K562 (cell line): ENCODE data around the gene ZDHHC3. TPM values are rescaled to one million over a fixed set of nuclear protein-coding genes. Genes with fewer than 3 reads are reported as not detected.

Source experiments
- ATAC-seq: fragments of 200-7000 bp; cut with Tn5 transposase; 3 replicates; pipeline ENCODE4 v1.9.1; 2020; ENCODE audit warnings: moderate library complexity
- BruUV-seq: library from RNA; stranded (reverse); fragments of 400-500 nt; replicated peaks from 2 replicates; lab custom pipeline; 2021; lab: Mats Ljungman, UMichigan
- CTCF ChIA-PET: fragments of 300-600 bp; formaldehyde crosslinking; extraction: SDS; loops from one replicate; lab custom pipeline; 2021; ENCODE audit warnings: low intra/inter-chr PET ratio; lab: Yijun Ruan, JAX
- POLR2A ChIA-PET: fragments of 300-600, 350-650 bp; sonication (Branson Sonifier 250); formaldehyde crosslinking; extraction: SDS; loops from one replicate; lab custom pipeline; 2021; ENCODE audit warnings: antibody characterized with exemption, inconsistent platforms; lab: Yijun Ruan, JAX
- DNase-seq, 4 experiments: peaks; one replicate each; pipeline versions ENCODE4 v3.0.0 to v3.0.0-alpha.2; 2011 to 2018; ENCODE audit warnings: low spot score in 3 of 4, mixed read lengths in 3 of 4; ENCODE audit errors: extremely low read depth in 1 of 4
- FAIRE-seq: peaks from 2 replicates; lab custom pipeline; 2011; peaks lifted over from hg19 to GRCh38; lab: Jason Lieb, UNC
- H2AFZ ChIP-seq: 2 replicates; pipeline ENCODE4 v1.6.0; 2011; ENCODE audit warnings: low read depth, low read length, control low read depth, inconsistent platforms
- H3K27ac ChIP-seq: fragments of 200-600 bp; 3 replicates; pipeline ENCODE4 v1.8.0; 2011; ENCODE audit warnings: low read depth, mild to moderate bottlenecking, control low read depth, inconsistent platforms, low read length, moderate library complexity, mixed read lengths; ENCODE audit errors: extremely low read depth
- H3K27me3 ChIP-seq, 2 experiments: fragments of 300-600 bp in 1 of 2; 2 replicates in 1 of 2; 3 replicates in 1 of 2; pipeline versions ENCODE4 v1.6.0 to v1.8.0; 2011; ENCODE audit warnings: inconsistent platforms in 2 of 2, low read length in 2 of 2, mild to moderate bottlenecking in 1 of 2, mixed read lengths in 1 of 2, moderate library complexity in 1 of 2; ENCODE audit not compliant: control insufficient read depth in 2 of 2, insufficient read depth in 2 of 2
- H3K36me3 ChIP-seq: fragments of 300-600 bp; 3 replicates; pipeline ENCODE4 v1.8.0; 2011; ENCODE audit warnings: mild to moderate bottlenecking, low read length, inconsistent platforms; ENCODE audit not compliant: control insufficient read depth, insufficient read depth
- H3K4me1 ChIP-seq, 2 experiments: fragments of 200-600 bp in 1 of 2; replicated peaks in 1 of 2; 2 replicates in 1 of 2; 3 replicates in 1 of 2; pipeline versions ENCODE4 v1.5.1 to v1.8.0; 2011; ENCODE audit warnings: inconsistent platforms in 2 of 2, low read length in 2 of 2, mild to moderate bottlenecking in 1 of 2, mixed read lengths in 1 of 2, moderate library complexity in 1 of 2; ENCODE audit not compliant: control insufficient read depth in 2 of 2, insufficient read depth in 2 of 2
- H3K4me2 ChIP-seq: 2 replicates; pipeline ENCODE4 v1.6.1; 2011; ENCODE audit warnings: low read length, control low read depth, inconsistent platforms, mixed read lengths; ENCODE audit not compliant: insufficient read depth
- H3K4me3 ChIP-seq: fragments of 200-600 bp; sonication (generic), shearing (Covaris generic); 2 replicates; pipeline ENCODE4 v1.5.1; 2016; ENCODE audit warnings: control low read depth, inconsistent platforms
- H3K79me2 ChIP-seq: fragments of 200-600 bp; 3 replicates; pipeline ENCODE4 v1.8.0; 2011; ENCODE audit warnings: low read length, inconsistent platforms; ENCODE audit not compliant: control insufficient read depth, insufficient read depth
- H3K9ac ChIP-seq, 2 experiments: 2 replicates each; pipeline versions ENCODE4 v1.6.0 to v1.6.1; 2011; ENCODE audit warnings: low read depth in 2 of 2, low read length in 2 of 2, control low read depth in 1 of 2, inconsistent platforms in 1 of 2, mild to moderate bottlenecking in 1 of 2, mixed read lengths in 1 of 2; ENCODE audit not compliant: insufficient read depth in 1 of 2
- H3K9me1 ChIP-seq: one replicate; pipeline ENCODE4 v1.6.0; 2011; ENCODE audit warnings: inconsistent platforms, mild to moderate bottlenecking, low read length, moderate library complexity; ENCODE audit not compliant: control insufficient read depth, insufficient read depth
- H3K9me3 ChIP-seq: replicated peaks from 2 replicates; pipeline ENCODE4 v1.5.1; 2011; ENCODE audit warnings: low read depth, low read length, inconsistent platforms; ENCODE audit not compliant: control insufficient read depth, insufficient read depth
- H4K20me1 ChIP-seq: replicated peaks from 2 replicates; pipeline ENCODE4 v1.6.1; 2011; ENCODE audit warnings: low read length, inconsistent platforms, mixed read lengths; ENCODE audit not compliant: control insufficient read depth, insufficient read depth
- BRD4 ChIP-seq: fragments of 200-600 bp; sonication (generic); IDR thresholded peaks from 2 replicates; pipeline ENCODE4 v1.6.1; 2017; ENCODE audit warnings: inconsistent platforms
- CEBPG ChIP-seq, 3 experiments: fragments of 200-800 bp in 1 of 3; sonication (Bioruptor generic) in 1 of 3; sonication (generic) in 1 of 3; formaldehyde crosslinking in 1 of 3; IDR thresholded peaks in 2 of 3; conservative IDR thresholded peaks in 1 of 3; 2 replicates each; pipeline versions ENCODE4 v1.6.1 to v1.8.0; 2016 to 2022; ENCODE audit warnings: missing compliant biosample characterization in 2 of 3, missing genetic modification characterization in 2 of 3, mild to moderate bottlenecking in 1 of 3, missing genetic modification reagents in 1 of 3
- E2F3 ChIP-seq: fragments of 250-450 bp; sonication (Bioruptor Pico); IDR thresholded peaks from 2 replicates; pipeline ENCODE4 v1.4.0; 2020; ENCODE audit warnings: mild to moderate bottlenecking
- FOSL1 ChIP-seq: fragments of 200-800 bp; sonication (Bioruptor generic); conservative IDR thresholded peaks from 2 replicates; pipeline ENCODE4 v1.6.1; 2016; ENCODE audit warnings: missing genetic modification characterization, missing compliant biosample characterization
- GATA2 ChIP-seq: sonication (generic); formaldehyde crosslinking; IDR thresholded peaks from 2 replicates; pipeline ENCODE4 v1.4.0; 2020; ENCODE audit warnings: mild to moderate bottlenecking, missing genetic modification reagents
- MCM5 ChIP-seq: fragments of 450-650 bp; IDR thresholded peaks from 2 replicates; pipeline ENCODE4 v1.6.1; 2016; ENCODE audit warnings: low read depth
- MCM7 ChIP-seq, 2 experiments: fragments of 450-650 bp; IDR thresholded peaks; 2 replicates each; pipeline ENCODE4 v1.6.1; 2016 to 2018
- NONO ChIP-seq, 2 experiments: fragments of 200-400 bp in 1 of 2; fragments of 450-650 bp in 1 of 2; formaldehyde crosslinking in 1 of 2; IDR thresholded peaks; 2 replicates each; pipeline ENCODE4 v1.6.1; 2017; ENCODE audit warnings: low read depth in 2 of 2, mild to moderate bottlenecking in 2 of 2, moderate library complexity in 2 of 2, low read length in 1 of 2
- NR2C2 ChIP-seq, 2 experiments: fragments of 200-800 bp in 1 of 2; sonication (Bioruptor generic) in 1 of 2; sonication (generic) in 1 of 2; formaldehyde crosslinking in 1 of 2; IDR thresholded peaks; 2 replicates each; pipeline versions ENCODE4 v1.6.1 to v1.8.0; 2016 to 2022; ENCODE audit warnings: mild to moderate bottlenecking in 1 of 2, missing compliant biosample characterization in 1 of 2, missing genetic modification characterization in 1 of 2, missing genetic modification reagents in 1 of 2
- PHB2 ChIP-seq: fragments of 450-650 bp; IDR thresholded peaks from 2 replicates; pipeline ENCODE4 v1.6.1; 2017; ENCODE audit warnings: low read depth
- POLR2B ChIP-seq: fragments of 450-650 bp; IDR thresholded peaks from 2 replicates; pipeline ENCODE4 v1.6.1; 2018; ENCODE audit warnings: low read depth; ENCODE audit not compliant: partially characterized antibody
- PPARD ChIP-seq: fragments of 250-450 bp; sonication (Bioruptor Pico); IDR thresholded peaks from 2 replicates; pipeline ENCODE4 v1.8.0; 2022; ENCODE audit warnings: inconsistent platforms, mild to moderate bottlenecking, moderate library complexity
- PTTG1 ChIP-seq: fragments of 450-650 bp; IDR thresholded peaks from 2 replicates; pipeline ENCODE4 v1.6.1; 2016; ENCODE audit warnings: low read depth, mild to moderate bottlenecking, missing genetic modification characterization, missing compliant biosample characterization
- SMAD4 ChIP-seq: fragments of 250-450 bp; sonication (Bioruptor Pico); conservative IDR thresholded peaks from 2 replicates; pipeline ENCODE4 v1.8.0; 2021; ENCODE audit warnings: inconsistent platforms, mild to moderate bottlenecking, moderate library complexity
- ZFX ChIP-seq: sonication (generic); formaldehyde crosslinking; IDR thresholded peaks from 2 replicates; pipeline ENCODE4 v1.8.0; 2022; ENCODE audit warnings: mild to moderate bottlenecking, missing genetic modification reagents, moderate library complexity
- WGBS: fragments of 100-300 bp; shearing (Covaris generic); methylation state at CpG from one replicate; pipeline ENCODE4 v1.1.6; 2016; ENCODE audit warnings: low coverage, mixed read lengths; ENCODE audit not compliant: insufficient coverage; ENCODE audit errors: missing lambda C conversion rate; 5-methylcytosine and 5-hydroxymethylcytosine counted together
- in situ Hi-C: fragments of 300-500 bp; cut with MboI; formaldehyde crosslinking; loops from 4 replicates; pipeline ENCODE4 v1.15.0; 2018; ENCODE audit warnings: inconsistent platforms, mixed read lengths
- intact Hi-C: fragments of 100-400 bp; cut with micrococcal nuclease; formaldehyde crosslinking; loops from 2 replicates; pipeline ENCODE4 v1.14.2; 2022
- polyA plus RNA-seq, 8 experiments: library from polyadenylated mRNA; depleted of rRNA in 4 of 8; stranded (reverse) in 5 of 8; unstranded in 3 of 8; fragments of >200 nt; fragmentation: Nextera tagmentation in 2 of 8; fragmentation: Illumina TruSeq in 1 of 8; extraction: Ambion mirVana in 2 of 8; extraction: Trizol in 1 of 8; gene quantifications; 2 replicates each; pipeline versions ENCODE4 v1.2.1 to v1.2.3, GENCODE V29; 2011 to 2014; ENCODE audit warnings: inconsistent platforms in 1 of 8, missing spikeins in 1 of 8
- total RNA-seq, 7 experiments: library from RNA; depleted of rRNA in 6 of 7; stranded (reverse); fragments of >200 nt in 6 of 7; fragmentation: Illumina TruSeq in 2 of 7; extraction: Trizol in 2 of 7; gene quantifications; 2 replicates each; pipeline versions ENCODE4 v1.2.1 to v1.2.3, GENCODE V29; 2011 to 2021; ENCODE audit warnings: low replicate concordance in 1 of 7

ZDHHC3 gene
- total and polyA plus RNA-seq, 9 of the 15 experiments (the other 6 are each of a cell fraction or from before 2014, with no cell fraction given): 10.3 to 120 (median 67.2) TPM

GRCh38 chr3:45017821-45018220 lies 41.8 kb upstream of the ZDHHC3 start:
- intact Hi-C loops: no loop called here
- no peak overlapping the region for H3K4me3 ChIP-seq
- H3K36me3 ChIP-seq: peaks cover 21% of the 10 kb centered on the region; the same call in 2 of the 3 replicates
- ChIA-PET POLR2A (interaction anchor here (2.5 kb wide), 1 partner anchor 10 kb away, joined by 7 read pairs; no protein-coding TSS in a partner anchor), CTCF (interaction anchor here (0.6 kb wide), 1 partner anchor 23 kb away, joined by 3 read pairs; no protein-coding TSS in a partner anchor)
- H3K4me1 ChIP-seq: peaks cover 0 to 5% of the 10 kb centered on the region in 2 experiments; a peak in 1 of 5 replicates
- no peak for DNase-seq
- H3K9ac ChIP-seq: no peak overlapping the region
- H3K9me3 ChIP-seq: no peaks in the 10 kb centered on the region
- ATAC-seq: no peak
- no peak overlapping the region for H3K4me2 ChIP-seq
- WGBS: 81% methylated on average over 5 of the region's 5 CpGs
- H3K27me3 ChIP-seq: no peaks in the 10 kb centered on the region
- no TSS peak for BruUV-seq
- H4K20me1 ChIP-seq: 0 out of 2 replicates have a peak, but pooled peaks cover 3% of the 10 kb centered on the region
- FAIRE-seq: no peak
- in situ Hi-C loops: no loop called here
- no peaks in the 10 kb centered on the region for H3K79me2 ChIP-seq
- no peaks in the 10 kb centered on the region for H3K9me1 ChIP-seq
- TF ChIP-seq NONO (IDR thresholded peaks at IDR 0.05; ENCODE audit: low read depth in 2 of 2, low read length in 1 of 2): no peak
- TF ChIP-seq FOSL1: no peak
- no peak for TF ChIP-seq MCM5
- TF ChIP-seq ZFX (CRISPR knock-in tag): no peak
- TF ChIP-seq PPARD (CRISPR knock-in tag): no peak
- TF ChIP-seq POLR2B: no peak
- TF ChIP-seq SMAD4 (CRISPR knock-in tag): no peak
- no peak for TF ChIP-seq NR2C2 (CRISPR knock-in tag; IDR thresholded peaks at IDR 0.05)
- no peak for TF ChIP-seq NR2C2 (tag; IDR thresholded peaks at IDR 0.05)
- TF ChIP-seq PHB2: no peak
- TF ChIP-seq E2F3 (CRISPR knock-in tag): no peak
- no peak for TF ChIP-seq GATA2 (CRISPR knock-in tag)
- no peak for TF ChIP-seq MCM7 (IDR thresholded peaks at IDR 0.05)
- TF ChIP-seq BRD4: no peak
- no peak for TF ChIP-seq PTTG1 (tag)
- no peak for TF ChIP-seq CEBPG (CRISPR knock-in tag; IDR thresholded peaks at IDR 0.05)
- no peak for TF ChIP-seq CEBPG (tag; conservative IDR thresholded peaks at IDR 0.05 in 1 of 2, IDR thresholded peaks at IDR 0.05 in 1 of 2)
- no peak overlapping the region for H2AFZ ChIP-seq
- no peak overlapping the region for H3K27ac ChIP-seq
